NT2/D1 (cell line): ENCODE data around the gene KDM4F.

Experiments used
- SUZ12 ChIP-seq: IDR thresholded peaks from 2 replicates; pipeline ENCODE4 v1.6.1; 2011; ENCODE audit not compliant: insufficient read length, insufficient read depth; ENCODE audit errors: extremely low read depth
- ZNF274 ChIP-seq: IDR thresholded peaks from 2 replicates; pipeline ENCODE4 v1.6.1; 2011; ENCODE audit warnings: mild to moderate bottlenecking, low read depth, low read length

GRCh38 chr11:95093548-95093947 lies 44.3 kb downstream of the KDM4F start:
- TF ChIP-seq ZNF274 (no peak), SUZ12 (no peak)
